Left lung (tissue), 10 donors: Measurements from ENCODE around the gene EVA1C. TPM values are rescaled to one million over a fixed set of nuclear protein-coding genes. Genes with fewer than 3 reads are reported as not detected.
A peak's percentile ranks its signal among the peaks of the same experiment; 100 is the strongest.

Experiments
- ATAC-seq: fragments of 200-7000 bp; cut with Tn5 transposase; one replicate; pipeline ENCODE4 v1.9.1; 2020; ENCODE audit warnings: moderate library complexity
- DNase-seq, 4 donors: peaks; one replicate each; pipeline ENCODE4 v3.0.0-alpha.2; 2013 to 2020
- H3K27ac ChIP-seq, 2 donors: fragments of 200-600 bp; sonication (generic) in 1 of 2; one replicate each; pipeline versions ENCODE4 v1.5.0 to v1.8.0; 2020 to 2021
- H3K27me3 ChIP-seq, 2 donors: fragments of 200-600 bp; sonication (generic) in 1 of 2; one replicate each; pipeline versions ENCODE4 v1.5.0 to v1.8.0; 2020 to 2021
- H3K36me3 ChIP-seq, 2 donors: fragments of 200-600 bp; sonication (generic) in 1 of 2; one replicate each; pipeline versions ENCODE4 v1.5.0 to v1.8.0; 2020 to 2021
- H3K4me1 ChIP-seq, 2 donors: fragments of 200-600 bp; one replicate each; pipeline ENCODE4 v1.8.0; 2021
- H3K4me3 ChIP-seq, 2 donors: fragments of 200-600 bp; sonication (generic) in 1 of 2; one replicate each; pipeline versions ENCODE4 v1.5.0 to v1.8.0; 2020 to 2021; ENCODE audit warnings: mild to moderate bottlenecking in 1 of 2
- H3K9me3 ChIP-seq, 2 donors: fragments of 200-600 bp; sonication (generic) in 1 of 2; one replicate each; pipeline versions ENCODE4 v1.5.0 to v1.8.0; 2020 to 2021
- intact Hi-C, 2 donors: fragments of 100-400 bp; cut with DNase I; formaldehyde crosslinking; loops; one replicate each; pipeline versions ENCODE4 v1.11.2 to v1.14.2; 2022
- polyA plus RNA-seq, 6 donors: library from polyadenylated mRNA; unstranded; fragments of 120-200 nt; gene quantifications; one replicate each; pipeline ENCODE4 v1.2.1, GENCODE V29; 2013; ENCODE audit not compliant: insufficient read length in 6 of 6
- total RNA-seq, 2 donors: library from RNA; stranded (reverse); fragmentation: NEBNext Ultra II Directional; extraction: Animal tissue kit (Norgen Biotek cat#: 25700); gene quantifications; one replicate each; pipeline ENCODE4 v1.2.1, GENCODE V29; 2021
- TF ChIP-seq, protein P1 (sequence below), 2 donors: fragments of 200-600 bp; sonication (generic) in 1 of 2; IDR thresholded peaks; one replicate each; pipeline versions ENCODE4 v1.5.0 to v1.8.0; 2021; ENCODE audit warnings: antibody characterized with exemption in 2 of 2
- donor health status: DM: no; HTN: yes; CAD: no.
- donor health status: DM: no; HTN: no; CAD: no.

EVA1C gene
- total and polyA plus RNA-seq, 8 donors, result 2.9 to 29.8 (median 4.3) TPM

DNA sequence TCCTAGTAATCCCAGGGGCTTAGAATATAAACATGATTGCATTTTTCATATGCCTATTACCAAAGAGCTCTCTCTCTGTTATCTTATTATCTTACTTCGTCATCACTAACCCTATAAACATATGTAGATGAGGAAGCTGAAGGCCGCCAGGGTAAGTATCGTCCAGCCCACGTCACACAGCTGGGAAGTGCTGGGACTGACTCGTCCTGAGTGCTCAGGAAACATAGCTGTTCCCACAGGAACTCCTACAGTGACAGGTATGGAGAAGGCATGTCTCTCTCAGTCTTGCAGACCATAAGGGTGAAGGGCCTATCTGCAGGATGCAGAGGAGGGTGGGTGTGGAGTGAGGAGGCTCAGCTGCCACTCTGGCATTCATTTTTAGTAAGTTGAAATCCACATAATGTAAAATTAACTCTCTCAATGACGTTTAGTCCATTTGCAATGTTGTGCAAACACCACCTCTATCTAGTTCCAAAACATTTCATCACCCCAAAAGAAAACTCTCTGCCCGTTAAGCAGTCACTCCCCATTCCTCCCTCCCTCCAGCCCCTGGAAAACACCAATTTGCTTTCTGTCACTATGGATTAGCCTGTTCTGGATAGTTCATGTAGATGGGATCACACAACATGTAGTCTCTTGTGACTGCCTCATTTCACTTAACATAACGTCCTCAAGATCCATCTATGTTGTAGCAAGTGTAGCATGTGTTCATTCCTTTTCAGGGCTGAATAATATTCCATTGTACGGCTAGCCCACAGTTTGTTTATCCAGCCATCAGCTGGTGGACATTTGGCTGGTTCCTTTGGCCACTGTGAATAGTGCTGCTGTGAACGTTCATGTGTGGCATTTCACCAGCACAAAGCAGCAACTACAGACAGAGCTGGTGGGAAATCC lies 104.5 kb downstream of the EVA1C start:
- DNase-seq (peak in 2 of 4 donors; percentile 78 to 88), ATAC-seq (peak; percentile 63)
- no peaks in the 10 kb centered on the region for H3K9me3 ChIP-seq
- peaks cover 0 to 10% of the 10 kb centered on the region in 2 donors for H3K36me3 ChIP-seq
- H3K4me1 ChIP-seq, result peaks cover 5 to 25% of the 10 kb centered on the region in 2 donors
- intact Hi-C loops, result no loop called here
- H3K27me3 ChIP-seq, result no peaks in the 10 kb centered on the region
- H3K4me3 ChIP-seq, result no peak overlapping the region
- peak overlapping the region in 1 of 2 donors; percentile 54 for H3K27ac ChIP-seq
- TF ChIP-seq, protein P1, sequence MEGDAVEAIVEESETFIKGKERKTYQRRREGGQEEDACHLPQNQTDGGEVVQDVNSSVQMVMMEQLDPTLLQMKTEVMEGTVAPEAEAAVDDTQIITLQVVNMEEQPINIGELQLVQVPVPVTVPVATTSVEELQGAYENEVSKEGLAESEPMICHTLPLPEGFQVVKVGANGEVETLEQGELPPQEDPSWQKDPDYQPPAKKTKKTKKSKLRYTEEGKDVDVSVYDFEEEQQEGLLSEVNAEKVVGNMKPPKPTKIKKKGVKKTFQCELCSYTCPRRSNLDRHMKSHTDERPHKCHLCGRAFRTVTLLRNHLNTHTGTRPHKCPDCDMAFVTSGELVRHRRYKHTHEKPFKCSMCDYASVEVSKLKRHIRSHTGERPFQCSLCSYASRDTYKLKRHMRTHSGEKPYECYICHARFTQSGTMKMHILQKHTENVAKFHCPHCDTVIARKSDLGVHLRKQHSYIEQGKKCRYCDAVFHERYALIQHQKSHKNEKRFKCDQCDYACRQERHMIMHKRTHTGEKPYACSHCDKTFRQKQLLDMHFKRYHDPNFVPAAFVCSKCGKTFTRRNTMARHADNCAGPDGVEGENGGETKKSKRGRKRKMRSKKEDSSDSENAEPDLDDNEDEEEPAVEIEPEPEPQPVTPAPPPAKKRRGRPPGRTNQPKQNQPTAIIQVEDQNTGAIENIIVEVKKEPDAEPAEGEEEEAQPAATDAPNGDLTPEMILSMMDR (IDR thresholded peaks at IDR 0.05), result no peak

DNA sequence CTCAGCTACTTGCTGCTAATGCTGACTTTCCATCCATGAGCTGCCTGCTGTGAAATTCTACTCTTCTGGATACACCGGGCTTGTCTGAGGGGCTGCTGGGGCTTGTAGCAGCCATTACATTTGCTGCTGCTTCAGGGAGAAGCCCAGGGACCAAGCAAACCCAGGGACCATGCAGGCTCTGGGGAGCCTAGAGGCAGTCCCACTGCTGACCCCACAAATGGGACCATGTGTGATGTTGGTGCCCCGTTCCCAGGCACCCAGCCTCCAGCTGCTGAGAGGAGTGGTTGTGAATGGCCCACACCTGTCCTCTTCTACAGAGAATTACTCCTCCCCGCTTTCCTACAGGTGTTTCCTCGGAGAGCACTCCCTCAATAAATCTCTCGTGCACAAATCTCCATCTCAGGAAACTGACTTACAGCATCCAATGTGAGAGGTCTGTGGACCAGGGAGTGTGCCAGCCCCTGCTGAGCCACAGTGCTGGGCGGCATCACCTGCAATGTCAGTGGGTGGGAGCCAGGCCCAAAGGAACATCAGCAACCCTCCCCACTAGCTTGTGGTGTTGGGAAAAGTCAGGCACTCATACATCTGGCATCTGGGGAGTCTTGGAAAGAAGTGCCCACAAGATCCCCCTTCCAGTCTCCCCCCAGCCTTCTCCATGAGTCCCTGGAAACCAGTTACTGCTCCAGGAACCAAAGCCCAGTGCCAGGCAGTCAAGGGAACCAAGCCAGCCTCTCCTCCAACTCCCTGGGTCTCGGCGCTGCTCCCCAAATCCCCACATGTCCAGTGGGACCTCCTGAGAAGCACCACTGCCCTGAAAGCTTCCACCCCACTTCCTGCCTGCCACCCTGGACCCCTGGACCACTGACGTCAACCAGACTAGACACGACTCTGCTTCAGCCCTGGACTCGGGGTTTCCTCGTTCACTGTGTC lies 107.7 kb downstream of the EVA1C start:
- Histone ChIP-seq H3K9me3 (no peaks in the 10 kb centered on the region), H3K27ac (peak overlapping the region; percentile 63 to 73), H3K4me3 (no peak overlapping the region), H3K4me1 (peaks cover 6 to 39% of the 10 kb centered on the region in 2 donors), H3K27me3 (no peaks in the 10 kb centered on the region), H3K36me3 (peaks cover 0 to 1% of the 10 kb centered on the region in 2 donors)
- DNase-seq (no peak), ATAC-seq (no peak)
- TF ChIP-seq, protein P1 (IDR thresholded peaks at IDR 0.05), result no peak
- intact Hi-C loops, result no loop called here

DNA sequence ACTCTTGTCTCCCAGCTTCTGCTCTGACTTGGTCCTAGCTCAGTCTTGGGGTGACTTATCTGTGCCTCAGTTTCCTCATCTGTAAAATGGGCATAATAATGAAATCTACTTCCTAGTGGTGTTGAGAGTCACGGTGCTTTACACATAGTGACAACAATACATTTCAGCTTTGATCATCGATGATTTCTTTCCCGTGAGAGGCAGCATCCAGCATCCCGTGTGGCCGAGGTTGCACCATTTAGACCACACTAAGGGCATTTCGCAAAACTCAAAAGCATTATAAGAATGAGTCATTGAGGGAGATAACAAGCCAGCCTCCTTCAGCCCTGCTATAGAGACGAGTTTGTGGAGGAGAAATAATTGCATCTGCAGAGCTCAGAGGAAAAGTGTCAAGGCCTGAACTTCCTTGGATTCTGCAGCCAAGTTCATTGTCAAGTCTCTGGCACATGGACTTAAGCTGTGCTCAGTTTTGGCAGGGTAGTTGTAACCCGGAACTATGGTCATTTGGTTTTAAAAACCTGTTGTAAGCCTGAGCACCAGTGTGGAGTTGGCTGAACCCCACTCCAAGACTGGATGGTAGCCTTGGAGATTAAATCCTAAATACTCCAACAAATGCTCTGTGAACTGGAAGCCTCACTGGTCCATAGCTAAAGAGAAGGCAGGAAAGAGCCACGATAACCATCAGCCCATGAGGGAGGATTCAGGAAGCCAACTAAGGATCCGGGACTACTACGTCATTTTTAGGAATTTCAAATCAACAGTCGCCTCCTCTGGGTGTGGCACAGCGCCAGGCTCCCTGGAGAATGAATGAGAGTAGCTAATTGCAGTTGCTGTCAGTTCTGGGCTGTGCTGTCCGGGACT lies 108.6 kb downstream of the EVA1C start:
- Histone ChIP-seq H3K36me3 (no peaks in the 10 kb centered on the region), H3K27ac (peak overlapping the region; percentile 63 to 73), H3K9me3 (no peaks in the 10 kb centered on the region), H3K27me3 (no peaks in the 10 kb centered on the region), H3K4me1 (peaks cover 6 to 33% of the 10 kb centered on the region in 2 donors), H3K4me3 (no peak overlapping the region)
- intact Hi-C loops, result no loop called here
- ATAC-seq (peak; percentile 54), DNase-seq (peak in 3 of 4 donors; percentile 60 to 82 (median 69))
- TF ChIP-seq, protein P1 (IDR thresholded peaks at IDR 0.05), result no peak

DNA sequence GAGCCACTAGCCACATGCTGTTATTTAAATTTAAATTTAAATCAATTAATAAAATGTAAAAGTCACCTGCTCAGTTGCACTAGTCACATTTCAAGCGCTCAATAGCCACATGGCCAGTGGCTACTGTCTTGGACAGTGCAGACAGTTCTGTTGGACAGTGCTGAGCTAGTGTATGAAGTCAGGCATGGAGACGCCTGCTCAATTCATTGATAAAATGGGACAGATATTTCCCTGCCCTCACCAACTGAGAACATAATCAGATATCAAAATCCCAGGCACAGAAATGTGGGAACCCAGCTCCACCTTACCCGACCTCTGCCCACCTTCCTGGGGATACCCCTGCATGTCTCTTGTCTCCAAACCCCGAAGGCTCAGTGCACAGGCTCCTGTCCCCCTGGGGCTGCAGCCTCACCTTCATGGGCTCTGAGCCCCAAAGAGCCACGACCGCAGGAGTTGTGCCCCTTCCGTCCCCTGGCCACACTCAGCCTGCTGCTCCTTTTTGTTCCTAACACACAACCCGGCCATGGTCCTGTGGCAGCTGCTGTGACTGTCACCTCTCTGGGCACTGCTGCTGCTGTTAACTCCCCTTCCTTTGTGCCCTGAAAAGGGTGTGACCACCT lies 109.3 kb downstream of the EVA1C start:
- ATAC-seq, result peak; percentile 3
- H3K4me1 ChIP-seq, result peaks cover 6 to 26% of the 10 kb centered on the region in 2 donors
- H3K9me3 ChIP-seq, result no peaks in the 10 kb centered on the region
- H3K36me3 ChIP-seq, result no peaks in the 10 kb centered on the region
- H3K4me3 ChIP-seq, result no peak overlapping the region
- no peaks in the 10 kb centered on the region for H3K27me3 ChIP-seq
- DNase-seq, result no peak
- H3K27ac ChIP-seq, result peak overlapping the region; percentile 63 to 73
- intact Hi-C loops, result no loop called here
- TF ChIP-seq, protein P1 (IDR thresholded peaks at IDR 0.05), result no peak
